Memory B cell (primary cell): ENCODE measurements around the gene ZBTB45.
"Not testable (repeated sequence)": the region's sequence is repeated elsewhere in the genome, so short reads cannot be mapped to it uniquely, and the experiment has no call there.

ENCODE experiments used
- ATAC-seq: fragments of 150-1000 bp; cut with Tn5 transposase; 2 replicates; pipeline ENCODE4 v1.10.0; 2021; ENCODE audit warnings: low read depth, mild to moderate bottlenecking, moderate library complexity
- DNase-seq, 2 donors: peaks; one replicate each; pipeline ENCODE4 v3.0.0; 2022; ENCODE audit warnings: low spot score in 2 of 2
- H3K27ac Mint-ChIP-seq: one replicate; pipeline ENCODE4 v1.8.0; 2022; ENCODE audit warnings: mild to moderate bottlenecking, moderate library complexity, mixed read lengths
- H3K27me3 Mint-ChIP-seq: one replicate; pipeline ENCODE4 v1.8.0; 2022; ENCODE audit warnings: mixed read lengths
- H3K36me3 Mint-ChIP-seq: one replicate; pipeline ENCODE4 v1.8.0; 2022; ENCODE audit warnings: mild to moderate bottlenecking, mixed read lengths
- H3K4me1 Mint-ChIP-seq: one replicate; pipeline ENCODE4 v1.8.0; 2022; ENCODE audit warnings: mixed read lengths
- H3K4me3 Mint-ChIP-seq: one replicate; pipeline ENCODE4 v1.8.0; 2022; ENCODE audit warnings: mild to moderate bottlenecking, moderate library complexity, mixed read lengths
- H3K9me3 Mint-ChIP-seq: one replicate; pipeline ENCODE4 v1.8.0; 2022; ENCODE audit warnings: mixed read lengths

Gene ZBTB45

GRCh38 chr19:58484349-58484748 lies 35.3 kb downstream of the ZBTB45 start:
- not testable (repeated sequence) for H3K4me1 Mint-ChIP-seq, H3K27me3 Mint-ChIP-seq, H3K36me3 Mint-ChIP-seq, DNase-seq, H3K4me3 Mint-ChIP-seq, H3K9me3 Mint-ChIP-seq, H3K27ac Mint-ChIP-seq, ATAC-seq

- Mint-ChIP-seq H3K27me3 (no peaks in the 10 kb centered on the region), H3K36me3 (peaks cover 7% of the 10 kb centered on the region), H3K4me1 (no peaks in the 10 kb centered on the region)
These were observed 35.8 kb downstream of the ZBTB45 start for GRCh38 chr19:58483776-58484175.

GRCh38 chr19:58482372-58482771 lies 37.2 kb downstream of the ZBTB45 start:
- ATAC-seq: no peak
- Mint-ChIP-seq H3K27ac (peak overlapping the region; percentile 38), H3K4me3 (no peak overlapping the region), H3K36me3 (peaks cover 7% of the 10 kb centered on the region), H3K4me1 (no peaks in the 10 kb centered on the region), H3K27me3 (no peaks in the 10 kb centered on the region), H3K9me3 (no peaks in the 10 kb centered on the region)
- DNase-seq: no peak

More at GRCh38 chr19:58483776-58484175, 35.8 kb downstream of the ZBTB45 start:
- ATAC-seq (no peak), DNase-seq (no peak)
- Mint-ChIP-seq H3K4me3 (no peak overlapping the region), H3K9me3 (no peaks in the 10 kb centered on the region), H3K27ac (no peak overlapping the region)

- no peak for DNase-seq
- H3K27ac Mint-ChIP-seq: no peak overlapping the region
- H3K9me3 Mint-ChIP-seq: no peaks in the 10 kb centered on the region
- no peaks in the 10 kb centered on the region for H3K27me3 Mint-ChIP-seq
- ATAC-seq: no peak
- H3K4me3 Mint-ChIP-seq: no peak overlapping the region
- H3K4me1 Mint-ChIP-seq: peaks cover 7% of the 10 kb centered on the region
- peaks cover 7% of the 10 kb centered on the region for H3K36me3 Mint-ChIP-seq
These were observed 38.8 kb downstream of the ZBTB45 start for GRCh38 chr19:58480831-58481230.

- no peak for ATAC-seq
- DNase-seq: no peak
- Mint-ChIP-seq H3K9me3 (no peaks in the 10 kb centered on the region), H3K27ac (no peak overlapping the region), H3K4me3 (no peak overlapping the region), H3K4me1 (peaks cover 10% of the 10 kb centered on the region), H3K36me3 (peaks cover 7% of the 10 kb centered on the region), H3K27me3 (no peaks in the 10 kb centered on the region)
These were observed 39.2 kb downstream of the ZBTB45 start for GRCh38 chr19:58480481-58480830.

GRCh38 chr19:58479736-58480480 lies 39.7 kb downstream of the ZBTB45 start:
- DNase-seq (no peak), ATAC-seq (no peak)
- Mint-ChIP-seq H3K4me3 (no peak overlapping the region), H3K4me1 (peaks cover 11% of the 10 kb centered on the region), H3K36me3 (peaks cover 7% of the 10 kb centered on the region), H3K27me3 (no peaks in the 10 kb centered on the region), H3K9me3 (no peaks in the 10 kb centered on the region), H3K27ac (no peak overlapping the region)

GRCh38 chr19:58479303-58479702 lies 40.3 kb downstream of the ZBTB45 start:
- no peak overlapping the region for H3K27ac Mint-ChIP-seq
- H3K9me3 Mint-ChIP-seq: no peaks in the 10 kb centered on the region
- H3K4me3 Mint-ChIP-seq: no peak overlapping the region
- peaks cover 11% of the 10 kb centered on the region for H3K4me1 Mint-ChIP-seq
- no peaks in the 10 kb centered on the region for H3K27me3 Mint-ChIP-seq
- H3K36me3 Mint-ChIP-seq: peaks cover 7% of the 10 kb centered on the region
- DNase-seq: no peak
- ATAC-seq: no peak

- no peak for ATAC-seq
- no peak for DNase-seq
- Mint-ChIP-seq H3K4me1 (peaks cover 11% of the 10 kb centered on the region), H3K4me3 (no peak overlapping the region), H3K36me3 (peaks cover 7% of the 10 kb centered on the region), H3K27me3 (no peaks in the 10 kb centered on the region), H3K27ac (no peak overlapping the region), H3K9me3 (no peaks in the 10 kb centered on the region)
These were observed 41.7 kb downstream of the ZBTB45 start for GRCh38 chr19:58477871-58478270.

GRCh38 chr19:58477130-58477529 lies 42.5 kb downstream of the ZBTB45 start:
- H3K4me3 Mint-ChIP-seq: peak overlapping the region; percentile 97
- peaks cover 6% of the 10 kb centered on the region for H3K36me3 Mint-ChIP-seq
- H3K27ac Mint-ChIP-seq: peak overlapping the region; percentile 92
- ATAC-seq (no peak), DNase-seq (no peak)
- no peaks in the 10 kb centered on the region for H3K27me3 Mint-ChIP-seq
- peaks cover 11% of the 10 kb centered on the region for H3K4me1 Mint-ChIP-seq
- H3K9me3 Mint-ChIP-seq: no peaks in the 10 kb centered on the region

GRCh38 chr19:58476498-58477015 lies 43.1 kb downstream of the ZBTB45 start:
- H3K27me3 Mint-ChIP-seq: no peaks in the 10 kb centered on the region
- peak overlapping the region; percentile 97 for H3K4me3 Mint-ChIP-seq
- ATAC-seq: no peak
- peaks cover 5% of the 10 kb centered on the region for H3K36me3 Mint-ChIP-seq
- peak overlapping the region; percentile 92 for H3K27ac Mint-ChIP-seq
- DNase-seq: no peak
- no peaks in the 10 kb centered on the region for H3K9me3 Mint-ChIP-seq
- H3K4me1 Mint-ChIP-seq: peaks cover 11% of the 10 kb centered on the region

- H3K36me3 Mint-ChIP-seq: peaks cover 4% of the 10 kb centered on the region
- peak within 1 kb of the TSS; percentile 92 for H3K27ac Mint-ChIP-seq
- peaks cover 11% of the 10 kb centered on the region for H3K4me1 Mint-ChIP-seq
- H3K4me3 Mint-ChIP-seq: peak within 1 kb of the TSS; percentile 97
- DNase-seq: peak; percentile 88 to 91
- ATAC-seq: peak; percentile 90
- no peaks in the 10 kb centered on the region for H3K27me3 Mint-ChIP-seq
- no peaks in the 10 kb centered on the region for H3K9me3 Mint-ChIP-seq
These were observed 43.7 kb downstream of the ZBTB45 start, which contains the start of gene ZNF446 for GRCh38 chr19:58475714-58476497. TSS of gene ZNF446 (plus strand) at chr19:58476352. CDS start at chr19:58477219, 867 bp downstream.

- H3K36me3 Mint-ChIP-seq: peaks cover 7% of the 10 kb centered on the region
- no peaks in the 10 kb centered on the region for H3K9me3 Mint-ChIP-seq
- no peak for DNase-seq
- H3K4me3 Mint-ChIP-seq: peak overlapping the region; percentile 97
- peak; percentile 20 for ATAC-seq
- H3K27me3 Mint-ChIP-seq: no peaks in the 10 kb centered on the region
- peaks cover 11% of the 10 kb centered on the region for H3K4me1 Mint-ChIP-seq
- peak overlapping the region; percentile 92 for H3K27ac Mint-ChIP-seq
These were observed 44.5 kb downstream of the ZBTB45 start for GRCh38 chr19:58474997-58475713.

GRCh38 chr19:58474291-58474996 lies 45.2 kb downstream of the ZBTB45 start:
- H3K36me3 Mint-ChIP-seq: peaks cover 9% of the 10 kb centered on the region
- H3K4me1 Mint-ChIP-seq: peaks cover 13% of the 10 kb centered on the region
- no peak overlapping the region for H3K4me3 Mint-ChIP-seq
- no peak for ATAC-seq
- no peaks in the 10 kb centered on the region for H3K9me3 Mint-ChIP-seq
- H3K27ac Mint-ChIP-seq: no peak overlapping the region
- no peaks in the 10 kb centered on the region for H3K27me3 Mint-ChIP-seq
- no peak for DNase-seq
